MM.1S (cell line): ENCODE measurements around the gene NET1.

Experiments used
- DNase-seq: peaks from one replicate; pipeline ENCODE4 v3.0.0-alpha.2; 2015
- H2AFZ ChIP-seq: fragments of 300-600 bp; sonication (generic); 2 replicates; pipeline ENCODE4 v1.6.0; 2016; ENCODE audit warnings: antibody characterized with exemption, low read length
- H3F3A ChIP-seq: fragments of 300-600 bp; sonication (generic); 2 replicates; pipeline ENCODE4 v1.6.1; 2016; ENCODE audit warnings: mild to moderate bottlenecking, antibody characterized with exemption, low read length, moderate library complexity, mixed read lengths; ENCODE audit not compliant: insufficient read depth
- H3K27ac ChIP-seq: fragments of 300-600 bp; sonication (generic); 2 replicates; pipeline ENCODE4 v1.5.1; 2016; ENCODE audit warnings: mild to moderate bottlenecking, low read length
- H3K27me3 ChIP-seq: fragments of 300-600 bp; sonication (generic); replicated peaks from 2 replicates; pipeline ENCODE4 v1.6.0; 2016; ENCODE audit warnings: low read length; ENCODE audit not compliant: insufficient read depth
- H3K36me3 ChIP-seq: fragments of 300-600 bp; sonication (generic); replicated peaks from 2 replicates; pipeline ENCODE4 v1.6.1; 2016; ENCODE audit warnings: mild to moderate bottlenecking, low read length, mixed read lengths; ENCODE audit not compliant: insufficient read depth
- H3K4me1 ChIP-seq: fragments of 300-600 bp; sonication (generic); 2 replicates; pipeline ENCODE4 v1.6.1; 2016; ENCODE audit warnings: low read length, mixed read lengths
- H3K4me2 ChIP-seq: fragments of 300-600 bp; sonication (generic); 2 replicates; pipeline ENCODE4 v1.6.0; 2016; ENCODE audit warnings: low read depth, low read length
- H3K4me3 ChIP-seq: fragments of 300-600 bp; sonication (generic); 2 replicates; pipeline ENCODE4 v1.5.1; 2016; ENCODE audit warnings: low read length, mixed read lengths
- H3K79me2 ChIP-seq: fragments of 300-600 bp; sonication (generic); 2 replicates; pipeline ENCODE4 v1.6.1; 2016; ENCODE audit warnings: mixed run types, low read length, mixed read lengths
- H3K9ac ChIP-seq: fragments of 300-600 bp; sonication (generic); 2 replicates; pipeline ENCODE4 v1.6.1; 2016; ENCODE audit warnings: low read length, mixed read lengths
- H3K9me2 ChIP-seq: fragments of 300-600 bp; sonication (generic); replicated peaks from 2 replicates; pipeline ENCODE4 v1.6.1; 2016; ENCODE audit warnings: mild to moderate bottlenecking, low read length, mixed read lengths; ENCODE audit not compliant: insufficient read depth
- H3K9me3 ChIP-seq: fragments of 300-600 bp; sonication (generic); replicated peaks from 2 replicates; pipeline ENCODE4 v1.6.1; 2016; ENCODE audit warnings: mild to moderate bottlenecking, low read length, mixed read lengths; ENCODE audit not compliant: insufficient read depth
- H4K20me1 ChIP-seq: fragments of 300-600 bp; sonication (generic); 2 replicates; pipeline ENCODE4 v1.6.1; 2016; ENCODE audit warnings: mild to moderate bottlenecking, low read length, moderate library complexity, mixed read lengths; ENCODE audit not compliant: insufficient read depth
- CTCF ChIP-seq: fragments of 300-600 bp; sonication (generic); IDR thresholded peaks from 2 replicates; pipeline ENCODE4 v1.5.1; 2016; ENCODE audit warnings: antibody characterized with exemption, low read length, mixed read lengths
- EZH2 ChIP-seq: fragments of 300-600 bp; sonication (generic); optimal IDR thresholded peaks from 2 replicates; pipeline ENCODE3; 2017; ENCODE audit warnings: low read depth, mild to moderate bottlenecking, antibody characterized with exemption, low read length, mixed read lengths
- EZH2phosphoT487 ChIP-seq: fragments of 300-600 bp; sonication (generic); IDR thresholded peaks from 2 replicates; pipeline ENCODE4 v1.6.1; 2018; ENCODE audit warnings: antibody characterized with exemption, low read length

Gene NET1

GRCh38 chr10:5447056-5447455 is 34.7 kb downstream of the NET1 start:
- no peak for TF ChIP-seq EZH2
- TF ChIP-seq CTCF = no peak
- TF ChIP-seq EZH2phosphoT487 = no peak
- H3K9me3 ChIP-seq = no peaks in the 10 kb centered on the region
- H3K4me3 ChIP-seq = peak overlapping the region; percentile 78
- peak overlapping the region; percentile 79 for H3K4me2 ChIP-seq
- H2AFZ ChIP-seq = 0 out of 2 replicates have a peak overlapping the region, but pooled peaks have one; percentile 51
- H3K9me2 ChIP-seq = no peaks in the 10 kb centered on the region
- H3K79me2 ChIP-seq = peaks cover 83% of the 10 kb centered on the region
- H3K27me3 ChIP-seq = no peaks in the 10 kb centered on the region
- DNase-seq = peak; percentile 21
- H3K36me3 ChIP-seq = peaks cover 1% of the 10 kb centered on the region; the same call in 1 of the 2 replicates
- H4K20me1 ChIP-seq = no peaks in the 10 kb centered on the region; the same call in 1 of the 2 replicates
- H3F3A ChIP-seq = peaks cover 39% of the 10 kb centered on the region
- peak overlapping the region; percentile 69; the same call in 1 of the 2 replicates for H3K9ac ChIP-seq
- peaks cover 30% of the 10 kb centered on the region for H3K4me1 ChIP-seq
- H3K27ac ChIP-seq = peak overlapping the region; percentile 62; the same call in 1 of the 2 replicates

- H3K27ac ChIP-seq = peak overlapping the region; percentile 62; the same call in 1 of the 2 replicates
- DNase-seq = peak; percentile 85
- H3K9ac ChIP-seq = peak overlapping the region; percentile 69; the same call in 1 of the 2 replicates
Measured at GRCh38 chr10:5447611-5448071, 35.3 kb downstream of the NET1 start.

GRCh38 chr10:5448333-5449001 is 36.1 kb downstream of the NET1 start:
- Histone ChIP-seq H3K9me3 (no peaks in the 10 kb centered on the region), H4K20me1 (no peaks in the 10 kb centered on the region; the same call in 1 of the 2 replicates), H3K79me2 (peaks cover 73% of the 10 kb centered on the region), H3K27ac (peak overlapping the region; percentile 62; the same call in 1 of the 2 replicates), H3F3A (peaks cover 31% of the 10 kb centered on the region), H3K4me1 (peaks cover 23% of the 10 kb centered on the region), H3K9me2 (no peaks in the 10 kb centered on the region), H3K4me2 (peak overlapping the region; percentile 79), H3K4me3 (peak overlapping the region; percentile 78), H3K36me3 (peaks cover 9% of the 10 kb centered on the region), H2AFZ (no peak overlapping the region), H3K27me3 (no peaks in the 10 kb centered on the region), H3K9ac (peak overlapping the region; percentile 69; the same call in 1 of the 2 replicates)
- TF ChIP-seq CTCF (no peak), EZH2phosphoT487 (no peak), EZH2 (no peak)
- DNase-seq = no peak

More at GRCh38 chr10:5447611-5448071, 35.3 kb downstream of the NET1 start:
- no peak for TF ChIP-seq EZH2
- TF ChIP-seq CTCF = no peak
- no peak for TF ChIP-seq EZH2phosphoT487
- H3K4me1 ChIP-seq = peaks cover 30% of the 10 kb centered on the region
- H3F3A ChIP-seq = peaks cover 39% of the 10 kb centered on the region
- peak overlapping the region; percentile 78 for H3K4me3 ChIP-seq
- H3K36me3 ChIP-seq = peaks cover 4% of the 10 kb centered on the region; the same call in 1 of the 2 replicates
- no peaks in the 10 kb centered on the region for H3K9me2 ChIP-seq
- no peaks in the 10 kb centered on the region for H3K27me3 ChIP-seq
- H3K9me3 ChIP-seq = no peaks in the 10 kb centered on the region
- H3K4me2 ChIP-seq = peak overlapping the region; percentile 79
- no peak overlapping the region for H2AFZ ChIP-seq
- no peaks in the 10 kb centered on the region; the same call in 1 of the 2 replicates for H4K20me1 ChIP-seq
- peaks cover 78% of the 10 kb centered on the region for H3K79me2 ChIP-seq
